K562 (cell line): ENCODE measurements around the gene USP16. TPM values are rescaled to one million over a fixed set of nuclear protein-coding genes. Genes with fewer than 3 reads are reported as not detected.

Source experiments
- CSDE1 ChIP-seq, 2 experiments: fragments of 450-650 bp; IDR thresholded peaks; 2 replicates each; pipeline ENCODE4 v1.6.1; 2016; ENCODE audit warnings: mild to moderate bottlenecking in 1 of 2
- FOXK2 ChIP-seq, 2 experiments: fragments of 450-650 bp; IDR thresholded peaks in 1 of 2; conservative IDR thresholded peaks in 1 of 2; 2 replicates each; pipeline ENCODE4 v1.6.1; 2016; ENCODE audit warnings: low read depth in 2 of 2, mild to moderate bottlenecking in 1 of 2
- HNRNPH1 ChIP-seq: fragments of 200-400 bp; formaldehyde crosslinking; optimal IDR thresholded peaks from 2 replicates; pipeline ENCODE3; 2017; ENCODE audit warnings: low read depth, mild to moderate bottlenecking, low read length, moderate library complexity
- IRF2 ChIP-seq: sonication (generic); formaldehyde crosslinking; IDR thresholded peaks from 2 replicates; pipeline ENCODE4 v1.8.1; 2022; ENCODE audit warnings: mild to moderate bottlenecking, missing genetic modification reagents
- JUND ChIP-seq, 2 experiments: IDR thresholded peaks; 2 replicates in 1 of 2; 3 replicates in 1 of 2; pipeline ENCODE4 v1.6.1; 2011; ENCODE audit warnings: borderline replicate concordance in 2 of 2, low read depth in 2 of 2, low read length in 2 of 2, improper control_type of control experiment in 1 of 2, missing biosample characterization in 1 of 2, missing genetic modification characterization in 1 of 2, missing genetic modification reagents in 1 of 2
- MAFF ChIP-seq: IDR thresholded peaks from 2 replicates; pipeline ENCODE4 v1.6.1; 2012; ENCODE audit warnings: low read length, improper control_type of control experiment
- MYBL2 ChIP-seq, 2 experiments: fragments of 450-650 bp in 1 of 2; sonication (generic) in 1 of 2; formaldehyde crosslinking in 1 of 2; IDR thresholded peaks; 2 replicates each; pipeline versions ENCODE4 v1.6.1 to v1.8.1; 2017 to 2022; ENCODE audit warnings: borderline replicate concordance in 1 of 2, inconsistent platforms in 1 of 2, low read depth in 1 of 2, mild to moderate bottlenecking in 1 of 2, missing genetic modification reagents in 1 of 2, moderate library complexity in 1 of 2
- PPARD ChIP-seq: fragments of 250-450 bp; sonication (Bioruptor Pico); IDR thresholded peaks from 2 replicates; pipeline ENCODE4 v1.8.0; 2022; ENCODE audit warnings: inconsistent platforms, mild to moderate bottlenecking, moderate library complexity
- RUNX1 ChIP-seq: sonication (generic); IDR thresholded peaks from 2 replicates; pipeline ENCODE4 v1.6.1; 2016; ENCODE audit warnings: antibody characterized with exemption, low read depth
- SAFB ChIP-seq: fragments of 200-400 bp; formaldehyde crosslinking; IDR thresholded peaks from 2 replicates; pipeline ENCODE4 v1.6.1; 2017; ENCODE audit warnings: low read depth, low read length, borderline replicate concordance
- ZBTB1 ChIP-seq: sonication (generic); formaldehyde crosslinking; IDR thresholded peaks from 2 replicates; pipeline ENCODE4 v1.8.1; 2023; ENCODE audit warnings: missing genetic modification reagents, low read depth, mild to moderate bottlenecking, borderline replicate concordance
- ZNF121 ChIP-seq: sonication (generic); formaldehyde crosslinking; conservative IDR thresholded peaks from 2 replicates; pipeline ENCODE4 v1.8.0; 2022; ENCODE audit warnings: missing genetic modification reagents
- ZNF707 ChIP-seq: fragments of 250-450 bp; sonication (Bioruptor Pico); conservative IDR thresholded peaks from 2 replicates; pipeline ENCODE4 v1.8.0; 2022; ENCODE audit warnings: inconsistent platforms, mild to moderate bottlenecking, moderate library complexity
- ZNF766 ChIP-seq: fragments of 200-800 bp; sonication (Bioruptor generic); conservative IDR thresholded peaks from 2 replicates; pipeline ENCODE4 v1.6.1; 2016; ENCODE audit warnings: missing genetic modification characterization, missing compliant biosample characterization
- polyA plus RNA-seq, 8 experiments: library from polyadenylated mRNA; depleted of rRNA in 4 of 8; stranded (reverse) in 5 of 8; unstranded in 3 of 8; fragments of >200 nt; fragmentation: Nextera tagmentation in 2 of 8; fragmentation: Illumina TruSeq in 1 of 8; extraction: Ambion mirVana in 2 of 8; extraction: Trizol in 1 of 8; gene quantifications; 2 replicates each; pipeline versions ENCODE4 v1.2.1 to v1.2.3, GENCODE V29; 2011 to 2014; ENCODE audit warnings: inconsistent platforms in 1 of 8, missing spikeins in 1 of 8
- total RNA-seq, 7 experiments: library from RNA; depleted of rRNA in 6 of 7; stranded (reverse); fragments of >200 nt in 6 of 7; fragmentation: Illumina TruSeq in 2 of 7; extraction: Trizol in 2 of 7; gene quantifications; 2 replicates each; pipeline versions ENCODE4 v1.2.1 to v1.2.3, GENCODE V29; 2011 to 2021; ENCODE audit warnings: low replicate concordance in 1 of 7
- TF ChIP-seq, protein P1 (sequence below): fragments of 250-450 bp; sonication (Bioruptor Pico); IDR thresholded peaks from 2 replicates; pipeline ENCODE4 v1.5.0; 2022; ENCODE audit warnings: mild to moderate bottlenecking
- TF ChIP-seq, protein P2 (sequence below): fragments of 450-650 bp; IDR thresholded peaks from one replicate; pipeline ENCODE4 v1.6.1; 2018; ENCODE audit warnings: mild to moderate bottlenecking, moderate library complexity; ENCODE audit not compliant: partially characterized antibody
- TF ChIP-seq, protein P3 (sequence below): IDR thresholded peaks from 2 replicates; pipeline ENCODE4 v1.6.1; 2014; ENCODE audit warnings: antibody characterized with exemption
- TF ChIP-seq, protein P4 (sequence below): fragments of 250-450 bp; sonication (Bioruptor Pico); IDR thresholded peaks from 2 replicates; pipeline ENCODE4 v1.5.0; 2021; ENCODE audit warnings: mild to moderate bottlenecking, moderate library complexity

USP16 gene
- total and polyA plus RNA-seq, 9 of the 15 experiments (the other 6 are each of a cell fraction or from before 2014, with no cell fraction given) = 38.4 to 90.9 (median 62.8) TPM

DNA sequence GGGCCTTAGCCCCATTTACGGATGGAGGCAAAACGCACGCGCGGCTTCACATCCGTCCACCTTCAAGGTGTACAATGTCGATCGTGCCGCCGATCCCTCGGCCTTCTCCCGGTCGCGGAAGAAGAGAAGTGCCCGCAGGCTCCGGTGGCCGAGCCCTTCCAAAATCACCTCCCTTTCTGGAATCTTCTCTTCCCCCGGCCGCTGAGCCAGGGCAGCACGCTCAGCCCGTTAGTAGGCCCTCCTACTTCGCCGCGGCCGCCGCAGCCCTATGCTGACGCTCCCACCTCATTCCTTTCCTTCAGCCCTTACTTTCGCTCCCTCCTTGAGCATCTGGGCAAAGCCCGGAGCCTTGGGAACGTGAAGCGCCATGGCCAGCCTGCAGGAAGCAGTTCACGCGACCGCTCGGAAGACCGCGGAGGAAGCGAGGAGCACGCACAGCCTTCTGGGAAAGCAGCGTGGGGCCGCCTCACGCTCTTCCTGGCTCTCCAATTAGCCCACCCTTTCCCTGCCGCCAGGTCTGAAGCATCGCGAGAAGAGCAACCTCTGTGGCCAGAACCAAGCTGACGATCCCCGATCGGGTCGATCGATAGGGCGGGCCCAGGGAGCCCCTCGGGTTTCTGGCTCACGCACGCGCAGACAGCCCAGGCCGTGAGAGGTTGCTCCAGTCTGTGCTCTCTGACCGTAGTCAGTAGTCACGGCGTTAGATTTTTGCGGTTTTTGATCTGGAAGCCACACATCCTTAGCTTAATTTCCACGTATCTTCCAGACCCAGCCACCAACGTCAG lies 48.9 kb downstream of the USP16 start, which contains the start of gene CCT8 (continued):
- no peak for TF ChIP-seq MYBL2 (IDR thresholded peaks at IDR 0.05; ENCODE audit: low read depth)
- TF ChIP-seq MYBL2 (CRISPR knock-in tag; IDR thresholded peaks at IDR 0.05; ENCODE audit: borderline replicate concordance) = no peak
- TF ChIP-seq FOXK2 (conservative IDR thresholded peaks at IDR 0.05 in 1 of 2, IDR thresholded peaks at IDR 0.05 in 1 of 2; ENCODE audit: low read depth in 2 of 2) = peak; percentile 48 to 74; a peak in 3 of 4 replicates
- TF ChIP-seq ZNF707 (CRISPR knock-in tag) = no peak
- no peak for TF ChIP-seq HNRNPH1
- TF ChIP-seq, protein P1, sequence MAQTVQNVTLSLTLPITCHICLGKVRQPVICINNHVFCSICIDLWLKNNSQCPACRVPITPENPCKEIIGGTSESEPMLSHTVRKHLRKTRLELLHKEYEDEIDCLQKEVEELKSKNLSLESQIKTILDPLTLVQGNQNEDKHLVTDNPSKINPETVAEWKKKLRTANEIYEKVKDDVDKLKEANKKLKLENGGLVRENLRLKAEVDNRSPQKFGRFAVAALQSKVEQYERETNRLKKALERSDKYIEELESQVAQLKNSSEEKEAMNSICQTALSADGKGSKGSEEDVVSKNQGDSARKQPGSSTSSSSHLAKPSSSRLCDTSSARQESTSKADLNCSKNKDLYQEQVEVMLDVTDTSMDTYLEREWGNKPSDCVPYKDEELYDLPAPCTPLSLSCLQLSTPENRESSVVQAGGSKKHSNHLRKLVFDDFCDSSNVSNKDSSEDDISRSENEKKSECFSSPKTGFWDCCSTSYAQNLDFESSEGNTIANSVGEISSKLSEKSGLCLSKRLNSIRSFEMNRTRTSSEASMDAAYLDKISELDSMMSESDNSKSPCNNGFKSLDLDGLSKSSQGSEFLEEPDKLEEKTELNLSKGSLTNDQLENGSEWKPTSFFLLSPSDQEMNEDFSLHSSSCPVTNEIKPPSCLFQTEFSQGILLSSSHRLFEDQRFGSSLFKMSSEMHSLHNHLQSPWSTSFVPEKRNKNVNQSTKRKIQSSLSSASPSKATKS (CRISPR knock-in tag) = no peak
- no peak for TF ChIP-seq IRF2
- peak; percentile 68; the same call in 1 of the 2 replicates for TF ChIP-seq MAFF
- TF ChIP-seq, protein P2, sequence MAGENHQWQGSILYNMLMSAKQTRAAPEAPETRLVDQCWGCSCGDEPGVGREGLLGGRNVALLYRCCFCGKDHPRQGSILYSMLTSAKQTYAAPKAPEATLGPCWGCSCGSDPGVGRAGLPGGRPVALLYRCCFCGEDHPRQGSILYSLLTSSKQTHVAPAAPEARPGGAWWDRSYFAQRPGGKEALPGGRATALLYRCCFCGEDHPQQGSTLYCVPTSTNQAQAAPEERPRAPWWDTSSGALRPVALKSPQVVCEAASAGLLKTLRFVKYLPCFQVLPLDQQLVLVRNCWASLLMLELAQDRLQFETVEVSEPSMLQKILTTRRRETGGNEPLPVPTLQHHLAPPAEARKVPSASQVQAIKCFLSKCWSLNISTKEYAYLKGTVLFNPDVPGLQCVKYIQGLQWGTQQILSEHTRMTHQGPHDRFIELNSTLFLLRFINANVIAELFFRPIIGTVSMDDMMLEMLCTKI = no peak
- TF ChIP-seq CSDE1 (IDR thresholded peaks at IDR 0.05) = no peak
- no peak for TF ChIP-seq RUNX1
- TF ChIP-seq ZNF766 (CRISPR knock-in tag) = peak; percentile 96
- peak; percentile 57 for TF ChIP-seq JUND (IDR thresholded peaks at IDR 0.05; ENCODE audit: borderline replicate concordance, low read depth, low read length)
- TF ChIP-seq JUND (tag; IDR thresholded peaks at IDR 0.05; ENCODE audit: borderline replicate concordance, low read depth, low read length) = no peak; the same call in 1 of the 3 replicates
- TF ChIP-seq PPARD (CRISPR knock-in tag) = no peak
- TF ChIP-seq, protein P3, sequence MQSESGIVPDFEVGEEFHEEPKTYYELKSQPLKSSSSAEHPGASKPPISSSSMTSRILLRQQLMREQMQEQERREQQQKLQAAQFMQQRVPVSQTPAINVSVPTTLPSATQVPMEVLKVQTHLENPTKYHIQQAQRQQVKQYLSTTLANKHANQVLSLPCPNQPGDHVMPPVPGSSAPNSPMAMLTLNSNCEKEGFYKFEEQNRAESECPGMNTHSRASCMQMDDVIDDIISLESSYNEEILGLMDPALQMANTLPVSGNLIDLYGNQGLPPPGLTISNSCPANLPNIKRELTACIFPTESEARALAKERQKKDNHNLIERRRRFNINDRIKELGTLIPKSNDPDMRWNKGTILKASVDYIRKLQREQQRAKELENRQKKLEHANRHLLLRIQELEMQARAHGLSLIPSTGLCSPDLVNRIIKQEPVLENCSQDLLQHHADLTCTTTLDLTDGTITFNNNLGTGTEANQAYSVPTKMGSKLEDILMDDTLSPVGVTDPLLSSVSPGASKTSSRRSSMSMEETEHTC = no peak
- TF ChIP-seq, protein P4, sequence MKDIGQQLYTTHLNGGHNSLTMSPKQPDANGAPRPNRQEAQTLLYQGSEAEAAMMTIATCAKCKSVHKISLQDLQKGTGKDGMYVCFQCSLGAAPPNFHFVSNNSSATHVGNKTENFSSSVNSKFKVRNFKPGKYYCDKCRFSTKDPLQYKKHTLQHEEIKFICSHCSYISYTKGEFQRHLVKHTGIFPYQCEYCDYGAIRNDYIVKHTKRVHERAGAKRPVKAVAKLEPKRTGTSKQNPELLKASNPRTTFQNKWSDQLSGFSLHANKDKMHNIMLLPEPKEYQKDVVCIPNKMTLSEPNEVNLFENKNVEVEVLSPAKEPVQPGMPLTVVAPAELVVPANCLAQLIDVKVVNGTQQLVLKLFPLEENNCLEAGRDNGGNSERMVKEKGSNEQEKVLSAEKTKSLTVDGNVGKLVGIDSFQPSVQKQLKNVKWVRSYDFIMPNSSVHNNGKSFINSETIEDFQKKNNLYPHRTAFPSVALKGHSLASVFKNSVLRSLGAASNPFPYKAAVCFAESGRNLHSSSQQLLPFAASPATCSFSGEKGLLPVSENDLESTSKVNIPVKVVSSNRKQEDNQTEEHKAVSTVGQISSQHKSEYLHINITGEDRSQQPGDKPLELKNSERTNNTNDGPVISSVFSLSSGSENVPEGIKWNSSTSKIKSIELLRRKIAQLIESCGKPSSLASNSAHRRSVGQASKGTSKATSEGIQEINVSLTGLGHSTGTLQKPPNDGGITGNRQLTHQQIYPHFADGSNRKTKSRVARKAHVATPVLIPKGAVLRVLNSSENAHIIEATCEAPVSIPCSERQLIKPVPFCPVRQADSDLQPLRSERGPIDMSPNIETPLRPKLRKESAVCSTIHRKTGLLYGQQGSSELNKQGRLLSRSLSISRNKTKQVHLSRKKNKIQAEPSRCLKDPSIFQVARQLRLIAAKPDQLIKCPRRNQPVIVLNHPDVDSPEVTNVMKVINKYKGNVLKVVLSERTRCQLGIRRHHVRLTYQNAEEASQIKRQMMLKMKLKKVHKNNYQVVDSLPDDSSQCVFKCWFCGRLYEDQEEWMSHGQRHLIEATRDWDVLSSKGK = no peak
- no peak for TF ChIP-seq SAFB
- no peak for TF ChIP-seq ZNF121 (CRISPR knock-in tag)
- 0 out of 2 replicates have a peak, but pooled peaks have one; percentile 62 for TF ChIP-seq ZBTB1
